IMR-90 (cell line): ENCODE data around the gene ZNF609. TPM values are rescaled to one million over a fixed set of nuclear protein-coding genes. Genes with fewer than 3 reads are reported as not detected.
A peak's percentile ranks its signal among the peaks of the same experiment; 100 is the strongest.

Experiments used
- ATAC-seq: fragments of 200-7000 bp; cut with Tn5 transposase; 2 replicates; pipeline ENCODE4 v1.9.1; 2020; ENCODE audit warnings: low read depth, mild to moderate bottlenecking, moderate library complexity
- BruUV-seq: library from RNA; stranded (reverse); fragments of 400-500 nt; replicated peaks from 2 replicates; lab custom pipeline; 2021; lab: Mats Ljungman, UMichigan
- CTCF ChIA-PET: fragments of 300-600 bp; formaldehyde crosslinking; extraction: SDS; loops from one replicate; lab custom pipeline; 2021; ENCODE audit warnings: antibody characterized with exemption; lab: Yijun Ruan, JAX
- POLR2A ChIA-PET: fragments of 300-600 bp; sonication (Branson Sonifier 250); formaldehyde crosslinking; loops from one replicate; lab custom pipeline; 2022; ENCODE audit warnings: antibody characterized with exemption; ENCODE audit not compliant: unreplicated experiment; lab: Charles Lee
- DNase-seq: peaks from one replicate; pipeline ENCODE4 v3.0.0; 2013
- H2AFZ ChIP-seq: replicated peaks from 2 replicates; pipeline ENCODE3; 2013; ENCODE audit warnings: low read length, mild to moderate bottlenecking; ENCODE audit not compliant: poor library complexity
- H2AK5ac ChIP-seq: 2 replicates; pipeline ENCODE4 v1.6.1; 2013; ENCODE audit warnings: low read depth, low read length, inconsistent platforms
- H2AK9ac ChIP-seq: replicated peaks from 2 replicates; pipeline ENCODE3; 2013; ENCODE audit warnings: mild to moderate bottlenecking, low read depth, low read length, moderate library complexity; ENCODE audit not compliant: poor library complexity
- H2BK120ac ChIP-seq: 2 replicates; pipeline ENCODE4 v1.6.1; 2013; ENCODE audit warnings: low read depth, low read length, inconsistent platforms
- H2BK15ac ChIP-seq: 3 replicates; pipeline ENCODE4 v1.6.1; 2013; ENCODE audit warnings: low read depth, low read length, inconsistent platforms
- H2BK20ac ChIP-seq: 2 replicates; pipeline ENCODE4 v1.6.1; 2013; ENCODE audit warnings: low read depth, mild to moderate bottlenecking, inconsistent platforms, low read length, moderate library complexity
- H2BK5ac ChIP-seq: 2 replicates; pipeline ENCODE4 v1.6.1; 2013; ENCODE audit warnings: mild to moderate bottlenecking, low read depth, low read length, inconsistent platforms; ENCODE audit not compliant: poor library complexity, severe bottlenecking
- H3K14ac ChIP-seq: replicated peaks from 2 replicates; pipeline ENCODE4 v1.6.1; 2013; ENCODE audit warnings: low read depth, low read length, inconsistent platforms
- H3K18ac ChIP-seq: 2 replicates; pipeline ENCODE4 v1.6.1; 2013; ENCODE audit warnings: low read depth, low read length, control low read depth
- H3K23ac ChIP-seq: 2 replicates; pipeline ENCODE4 v1.6.1; 2013; ENCODE audit warnings: low read depth, low read length, inconsistent platforms
- H3K27ac ChIP-seq: 2 replicates; pipeline ENCODE4 v1.5.1; 2013; ENCODE audit warnings: mild to moderate bottlenecking, control low read depth, low read length; ENCODE audit not compliant: insufficient read depth
- H3K27me3 ChIP-seq: 2 replicates; pipeline ENCODE4 v1.6.1; 2013; ENCODE audit warnings: low read length; ENCODE audit not compliant: control insufficient read depth, insufficient read depth
- H3K36me3 ChIP-seq: 2 replicates; pipeline ENCODE4 v1.6.1; 2013; ENCODE audit warnings: low read length, mixed read lengths; ENCODE audit not compliant: control insufficient read depth, insufficient read depth
- H3K4ac ChIP-seq: 2 replicates; pipeline ENCODE4 v1.6.1; 2013; ENCODE audit warnings: low read depth, low read length, inconsistent platforms
- H3K4me1 ChIP-seq: 2 replicates; pipeline ENCODE4 v1.6.1; 2013; ENCODE audit warnings: low read length, mixed read lengths; ENCODE audit not compliant: control insufficient read depth, insufficient read depth
- H3K4me2 ChIP-seq: 2 replicates; pipeline ENCODE4 v1.6.1; 2013; ENCODE audit warnings: low read depth, mild to moderate bottlenecking, control low read depth, low read length, moderate library complexity
- H3K4me3 ChIP-seq: 2 replicates; pipeline ENCODE4 v1.5.1; 2013; ENCODE audit warnings: low read depth, mild to moderate bottlenecking, control low read depth, low read length, moderate library complexity; ENCODE audit not compliant: insufficient read depth
- H3K56ac ChIP-seq: 2 replicates; pipeline ENCODE4 v1.6.1; 2013; ENCODE audit warnings: low read length, inconsistent platforms; ENCODE audit not compliant: insufficient read depth; ENCODE audit errors: extremely low read depth
- H3K79me1 ChIP-seq, 2 experiments: 2 replicates each; pipeline ENCODE4 v1.6.1; 2013; ENCODE audit warnings: low read length in 2 of 2, inconsistent platforms in 1 of 2, low read depth in 1 of 2
- H3K9ac ChIP-seq: 2 replicates; pipeline ENCODE4 v1.6.1; 2013; ENCODE audit warnings: low read depth, low read length, control low read depth
- H3K9me1 ChIP-seq: 2 replicates; pipeline ENCODE4 v1.6.1; 2013; ENCODE audit warnings: low read length, inconsistent platforms; ENCODE audit not compliant: insufficient read depth
- H3K9me3 ChIP-seq: 2 replicates; pipeline ENCODE4 v1.6.1; 2013; ENCODE audit warnings: low read length; ENCODE audit not compliant: control insufficient read depth, insufficient read depth
- H4K20me1 ChIP-seq: 2 replicates; pipeline ENCODE4 v1.6.1; 2013; ENCODE audit warnings: low read length, inconsistent platforms; ENCODE audit not compliant: insufficient read depth
- H4K5ac ChIP-seq: 2 replicates; pipeline ENCODE4 v1.6.1; 2013; ENCODE audit warnings: mild to moderate bottlenecking, low read depth, low read length, control low read depth
- H4K8ac ChIP-seq, 2 experiments: 2 replicates each; pipeline ENCODE4 v1.6.1; 2013; ENCODE audit warnings: low read depth in 2 of 2, low read length in 2 of 2, control low read depth in 1 of 2, inconsistent platforms in 1 of 2
- H4K91ac ChIP-seq: 2 replicates; pipeline ENCODE4 v1.6.1; 2013; ENCODE audit warnings: low read depth, low read length, inconsistent platforms; ENCODE audit not compliant: insufficient read depth
- CEBPB ChIP-seq: IDR thresholded peaks from 2 replicates; pipeline ENCODE4 v1.6.1; 2012; ENCODE audit warnings: low read depth, low read length, improper control_type of control experiment
- CHD1 ChIP-seq: IDR thresholded peaks from 2 replicates; pipeline ENCODE4 v1.6.1; 2012; ENCODE audit warnings: low read depth, low read length, improper control_type of control experiment
- MXI1 ChIP-seq: IDR thresholded peaks from 2 replicates; pipeline ENCODE4 v1.6.1; 2012; ENCODE audit warnings: low read depth, mild to moderate bottlenecking, low read length, moderate library complexity, borderline replicate concordance
- RCOR1 ChIP-seq: IDR thresholded peaks from 2 replicates; pipeline ENCODE4 v1.6.1; 2012; ENCODE audit warnings: mild to moderate bottlenecking, low read length, improper control_type of control experiment; ENCODE audit not compliant: insufficient replicate concordance
- RFX5 ChIP-seq: IDR thresholded peaks from 2 replicates; pipeline ENCODE4 v1.8.0; 2012; ENCODE audit warnings: low read depth, mild to moderate bottlenecking, low read length, moderate library complexity
- WGBS, 2 experiments: methylation state at CpG; one replicate each; pipeline versions ENCODE4 v1.1.5 to v1.1.7; 2013; ENCODE audit warnings: missing lambda C conversion rate in 2 of 2; ENCODE audit not compliant: insufficient read length in 1 of 2; ENCODE audit errors: extremely low coverage in 2 of 2; 5-methylcytosine and 5-hydroxymethylcytosine counted together
- dilution Hi-C: fragments of 300-500 bp; cut with HindIII; formaldehyde crosslinking; loops from one replicate; pipeline ENCODE4 v1.14.3; 2018; ENCODE audit warnings: low sequenced_read_pairs; ENCODE audit not compliant: unreplicated experiment
- in situ Hi-C: fragments of 300-500 bp; cut with MboI; formaldehyde crosslinking; loops from 3 replicates; pipeline ENCODE4 v1.14.3; 2019; ENCODE audit warnings: low sequenced_read_pairs, inconsistent platforms, mixed read lengths
- intact Hi-C: fragments of 100-400 bp; cut with micrococcal nuclease; formaldehyde crosslinking; loops from 2 replicates; pipeline ENCODE4 v1.10.0; 2022
- polyA plus RNA-seq, 3 experiments: library from polyadenylated mRNA; depleted of rRNA; stranded (reverse); fragments of >200 nt; gene quantifications; 2 replicates each; pipeline ENCODE4 v1.2.3, GENCODE V29; 2012; ENCODE audit warnings: low replicate concordance in 1 of 3
- total RNA-seq: library from RNA; depleted of rRNA; stranded (reverse); fragments of >200 nt; gene quantifications from 2 replicates; pipeline ENCODE4 v1.2.3, GENCODE V29; 2012

The ZNF609 gene
- total and polyA plus RNA-seq, 2 of the 4 experiments (the other 2 are of a cell fraction), result 10.4 to 12.5 TPM

DNA sequence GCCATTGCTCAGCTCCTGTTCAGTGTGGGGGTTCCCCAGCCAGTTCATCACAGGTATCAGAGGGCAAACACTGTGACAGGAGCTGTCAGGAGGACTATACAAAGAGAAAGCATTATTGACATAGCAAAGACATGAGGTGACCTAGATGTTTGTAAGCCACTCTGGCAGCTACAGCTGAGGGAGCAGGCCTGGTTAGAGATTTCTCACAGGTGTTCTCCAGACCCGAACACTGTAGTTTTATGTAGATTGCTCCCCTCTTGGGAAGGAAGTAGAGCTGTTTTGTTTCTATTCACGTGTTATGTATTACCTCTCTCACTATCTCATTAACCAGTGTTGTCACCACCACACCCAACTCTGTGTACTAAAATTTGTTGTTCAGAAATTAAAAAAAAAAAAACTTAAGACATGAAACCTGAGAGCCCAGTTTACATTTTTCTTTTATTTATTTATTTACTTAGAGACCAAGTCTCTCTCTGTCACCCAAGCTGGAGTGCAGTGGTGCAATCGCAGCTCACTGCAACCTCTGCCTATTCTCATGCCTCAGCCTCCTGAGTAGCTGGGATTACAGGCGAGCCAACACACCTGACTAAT, 191.3 kb downstream of the ZNF609 start:
- H3K14ac ChIP-seq, result no peak overlapping the region
- H3K23ac ChIP-seq, result no peak overlapping the region
- CTCF ChIA-PET, result interaction anchor here (0.6 kb wide), 1 partner anchor 95 kb away, joined by 3 read pairs; no protein-coding TSS in a partner anchor
- dilution Hi-C loops (no loop called here), intact Hi-C loops (no loop called here), in situ Hi-C loops (loop anchor here (25.0 kb wide), 1 partner anchor 464 kb away; no protein-coding TSS in a partner anchor)
- no peak overlapping the region for H4K8ac ChIP-seq
- H4K5ac ChIP-seq, result no peak overlapping the region
- no peak overlapping the region for H2BK15ac ChIP-seq
- H3K27me3 ChIP-seq, result no peaks in the 10 kb centered on the region
- POLR2A ChIA-PET, result no interaction called here
- no peak overlapping the region for H2AFZ ChIP-seq
- no CpG with 5 or more reads among the region's 4 CpGs for WGBS, 2 experiments
- H2BK5ac ChIP-seq, result no peak overlapping the region
- H3K4ac ChIP-seq, result peak overlapping the region; percentile 6; the same call in 1 of the 2 replicates
- H3K79me1 ChIP-seq, result peaks cover 22 to 64% of the 10 kb centered on the region in 2 experiments
- peaks cover 7% of the 10 kb centered on the region for H3K4me1 ChIP-seq
- no peak overlapping the region for H4K91ac ChIP-seq
- H2AK9ac ChIP-seq, result no peak overlapping the region
- H2BK20ac ChIP-seq, result no peak overlapping the region
- H3K9me3 ChIP-seq, result no peaks in the 10 kb centered on the region
- no peak overlapping the region for H2BK120ac ChIP-seq
- H2AK5ac ChIP-seq, result no peak overlapping the region
- peaks cover 13% of the 10 kb centered on the region for H4K20me1 ChIP-seq
- TF ChIP-seq MXI1, result no peak
- no peak for TF ChIP-seq RCOR1
- TF ChIP-seq CHD1, result no peak
- peak; percentile 56; the same call in 1 of the 2 replicates for TF ChIP-seq CEBPB
- no peak for TF ChIP-seq RFX5
- no peaks in the 10 kb centered on the region for H3K36me3 ChIP-seq
- no TSS peak for BruUV-seq
- H3K56ac ChIP-seq, result no peak overlapping the region
- H3K9me1 ChIP-seq, result peaks cover 5% of the 10 kb centered on the region; the same call in 1 of the 2 replicates
- no peak overlapping the region for H3K4me3 ChIP-seq
- H3K18ac ChIP-seq, result no peak overlapping the region
- H3K27ac ChIP-seq, result no peak overlapping the region
- DNase-seq, result peak; percentile 33
- ATAC-seq, result peak; percentile 61
- H3K9ac ChIP-seq, result no peak overlapping the region
- H3K4me2 ChIP-seq, result peak overlapping the region; percentile 1; the same call in 1 of the 2 replicates
